Activated naive CD4-positive, alpha-beta T cell treated with anti-CD3 and anti-CD28 coated beads, Interleukin-2, amount 50 U/mL, for 72 hours (primary cell): ENCODE data around the gene AKAP12. TPM values are rescaled to one million over a fixed set of nuclear protein-coding genes. Genes with fewer than 3 reads are reported as not detected.

ENCODE experiments used
- ATAC-seq, 2 donors: fragments of 150-1000 bp; cut with Tn5 transposase; 2 replicates each; pipeline ENCODE4 v1.10.0; 2021; ENCODE audit warnings: mild to moderate bottlenecking in 2 of 2, moderate library complexity in 2 of 2
- DNase-seq, 2 donors: peaks; one replicate each; pipeline ENCODE4 v3.0.0; 2021 to 2022; ENCODE audit warnings: low spot score in 2 of 2
- H3K27ac Mint-ChIP-seq, 2 donors: one replicate each; pipeline ENCODE4 v1.8.0; 2022; ENCODE audit warnings: mild to moderate bottlenecking in 2 of 2, mixed read lengths in 2 of 2
- H3K36me3 Mint-ChIP-seq, 2 donors: one replicate each; pipeline ENCODE4 v1.8.0; 2022; ENCODE audit warnings: mixed read lengths in 2 of 2
- H3K9me3 Mint-ChIP-seq, 2 donors: one replicate each; pipeline ENCODE4 v1.8.0; 2022; ENCODE audit warnings: mixed read lengths in 2 of 2
- total RNA-seq, 2 donors: library from RNA; stranded (reverse); gene quantifications; one replicate each; pipeline ENCODE4 v1.2.3, GENCODE V29; 2022

The AKAP12 gene
- total RNA-seq = 1 to 10 TPM in 1 of 2 donors, under 1 TPM in 1; 0.36 to 1.4 TPM

GRCh38 chr6:151239603-151240035 lies at the start of gene AKAP12:
Gene AKAP12 (plus strand): TSS chr6:151239967. CDS start chr6:151240563, 596 bp downstream.
- Mint-ChIP-seq H3K36me3 (peaks cover 0 to 16% of the 10 kb centered on the region in 2 donors), H3K9me3 (no peaks in the 10 kb centered on the region), H3K27ac (no peak within 1 kb of the TSS)
- DNase-seq (no peak), ATAC-seq (peak in 1 of 2 donors; percentile 39)

- no peak overlapping the region for H3K27ac Mint-ChIP-seq
- no peaks in the 10 kb centered on the region for H3K36me3 Mint-ChIP-seq
- DNase-seq (no peak), ATAC-seq (no peak)
- no peaks in the 10 kb centered on the region for H3K9me3 Mint-ChIP-seq
Observed at GRCh38 chr6:151191527-151191926, 48.2 kb upstream of the AKAP12 start.

- DNase-seq = no peak
- no peak for ATAC-seq
- no peaks in the 10 kb centered on the region for H3K36me3 Mint-ChIP-seq
- no peak overlapping the region for H3K27ac Mint-ChIP-seq
- no peaks in the 10 kb centered on the region for H3K9me3 Mint-ChIP-seq
Observed at GRCh38 chr6:151196555-151196954, 43.2 kb upstream of the AKAP12 start.

- Mint-ChIP-seq H3K9me3 (no peaks in the 10 kb centered on the region), H3K36me3 (no peaks in the 10 kb centered on the region), H3K27ac (no peak overlapping the region)
- DNase-seq = no peak
- ATAC-seq = no peak
Observed at GRCh38 chr6:151197556-151197955, 42.2 kb upstream of the AKAP12 start.

- ATAC-seq = no peak
- no peaks in the 10 kb centered on the region for H3K36me3 Mint-ChIP-seq
Observed at GRCh38 chr6:151199991-151200390, 39.8 kb upstream of the AKAP12 start.

GRCh38 chr6:151205721-151206600 lies 33.8 kb upstream of the AKAP12 start:
- Mint-ChIP-seq H3K9me3 (no peaks in the 10 kb centered on the region), H3K27ac (no peak overlapping the region), H3K36me3 (peaks cover 0 to 5% of the 10 kb centered on the region in 2 donors)
- DNase-seq (no peak), ATAC-seq (no peak)

More at GRCh38 chr6:151199991-151200390, 39.8 kb upstream of the AKAP12 start:
- no peak for DNase-seq
- Mint-ChIP-seq H3K9me3 (no peaks in the 10 kb centered on the region), H3K27ac (no peak overlapping the region)

GRCh38 chr6:151207674-151208073 lies 32.1 kb upstream of the AKAP12 start:
- H3K9me3 Mint-ChIP-seq = peaks cover 0 to 6% of the 10 kb centered on the region in 2 donors
- H3K27ac Mint-ChIP-seq = no peak overlapping the region
- DNase-seq (no peak), ATAC-seq (no peak)
- peaks cover 0 to 5% of the 10 kb centered on the region in 2 donors for H3K36me3 Mint-ChIP-seq

- peaks cover 0 to 6% of the 10 kb centered on the region in 2 donors for H3K9me3 Mint-ChIP-seq
- peaks cover 0 to 5% of the 10 kb centered on the region in 2 donors for H3K36me3 Mint-ChIP-seq
- ATAC-seq (no peak), DNase-seq (no peak)
- no peak overlapping the region for H3K27ac Mint-ChIP-seq
Observed at GRCh38 chr6:151209071-151209831, 30.5 kb upstream of the AKAP12 start.

- peaks cover 0 to 6% of the 10 kb centered on the region in 2 donors for H3K9me3 Mint-ChIP-seq
- DNase-seq (no peak), ATAC-seq (no peak)
- H3K36me3 Mint-ChIP-seq = peaks cover 0 to 5% of the 10 kb centered on the region in 2 donors
- no peak overlapping the region for H3K27ac Mint-ChIP-seq
Observed at GRCh38 chr6:151211075-151211474, 28.7 kb upstream of the AKAP12 start.

- peaks cover 0 to 6% of the 10 kb centered on the region in 2 donors for H3K9me3 Mint-ChIP-seq
- ATAC-seq (no peak), DNase-seq (no peak)
- no peak overlapping the region for H3K27ac Mint-ChIP-seq
- H3K36me3 Mint-ChIP-seq = peaks cover 0 to 5% of the 10 kb centered on the region in 2 donors
Observed at GRCh38 chr6:151213352-151213751, 26.4 kb upstream of the AKAP12 start.

- H3K27ac Mint-ChIP-seq = no peak overlapping the region
- H3K36me3 Mint-ChIP-seq = no peaks in the 10 kb centered on the region
- no peak for DNase-seq
- peaks cover 0 to 6% of the 10 kb centered on the region in 2 donors for H3K9me3 Mint-ChIP-seq
- no peak for ATAC-seq
Observed at GRCh38 chr6:151215999-151216398, 23.8 kb upstream of the AKAP12 start.

- Mint-ChIP-seq H3K36me3 (no peaks in the 10 kb centered on the region), H3K9me3 (no peaks in the 10 kb centered on the region), H3K27ac (no peak overlapping the region)
- no peak for ATAC-seq
- DNase-seq = no peak
Observed at GRCh38 chr6:151216804-151217203, 23.0 kb upstream of the AKAP12 start.

- Mint-ChIP-seq H3K9me3 (no peaks in the 10 kb centered on the region), H3K27ac (no peak overlapping the region), H3K36me3 (no peaks in the 10 kb centered on the region)
- no peak for DNase-seq
- ATAC-seq = no peak
Observed at GRCh38 chr6:151219192-151219591, 20.6 kb upstream of the AKAP12 start.

- DNase-seq (no peak), ATAC-seq (no peak)
- Mint-ChIP-seq H3K36me3 (no peaks in the 10 kb centered on the region), H3K27ac (no peak overlapping the region), H3K9me3 (no peaks in the 10 kb centered on the region)
Observed at GRCh38 chr6:151224076-151224475, 15.7 kb upstream of the AKAP12 start.

- H3K9me3 Mint-ChIP-seq = no peaks in the 10 kb centered on the region
- H3K36me3 Mint-ChIP-seq = no peaks in the 10 kb centered on the region
- no peak for DNase-seq
- H3K27ac Mint-ChIP-seq = no peak overlapping the region
- ATAC-seq = no peak
Observed at GRCh38 chr6:151225919-151226318, 13.8 kb upstream of the AKAP12 start.

- ATAC-seq (peak in 1 of 2 donors; percentile 7), DNase-seq (no peak)
- Mint-ChIP-seq H3K36me3 (no peaks in the 10 kb centered on the region), H3K27ac (no peak overlapping the region), H3K9me3 (no peaks in the 10 kb centered on the region)
Observed at GRCh38 chr6:151228788-151229400, 10.9 kb upstream of the AKAP12 start.
